Activated CD8-positive, alpha-beta T cell treated with anti-CD3 and anti-CD28 coated beads, Interleukin-2, amount 10 ng/mL, durations not matched to agents 7 days and 5 days (primary cell): ENCODE data around the gene APPBP2. TPM values are rescaled to one million over a fixed set of nuclear protein-coding genes. Genes with fewer than 3 reads are reported as not detected.
A peak's percentile ranks its signal among the peaks of the same experiment; 100 is the strongest.
"Not testable (repeated sequence)": the region's sequence is repeated elsewhere in the genome, so short reads cannot be mapped to it uniquely, and the experiment has no call there.

ENCODE experiments used
- ATAC-seq: fragments of 150-1000 bp; cut with Tn5 transposase; one replicate; pipeline ENCODE4 v1.10.0; 2021; ENCODE audit warnings: moderate library complexity
- CTCF ChIA-PET: fragments of 350-600 bp; sonication (Branson Sonifier 250); formaldehyde crosslinking; loops from one replicate; lab custom pipeline; 2021; ENCODE audit warnings: antibody characterized with exemption; lab: Charles Lee
- POLR2A ChIA-PET: fragments of 350-600 bp; sonication (Branson Sonifier 250); formaldehyde crosslinking; loops from one replicate; lab custom pipeline; 2021; ENCODE audit warnings: antibody characterized with exemption; lab: Charles Lee
- DNase-seq: peaks from one replicate; pipeline ENCODE4 v3.0.0-alpha.2; 2020
- H3K27ac Mint-ChIP-seq: one replicate; pipeline ENCODE4 v1.8.0; 2021; ENCODE audit warnings: mild to moderate bottlenecking, mixed read lengths
- H3K27me3 Mint-ChIP-seq: one replicate; pipeline ENCODE4 v1.8.0; 2021; ENCODE audit warnings: low read depth, mixed read lengths
- H3K36me3 Mint-ChIP-seq: one replicate; pipeline ENCODE4 v1.8.0; 2021; ENCODE audit warnings: low read depth, mixed read lengths
- H3K4me1 Mint-ChIP-seq: one replicate; pipeline ENCODE4 v1.8.0; 2021; ENCODE audit warnings: low read depth, mixed read lengths
- H3K4me3 Mint-ChIP-seq: one replicate; pipeline ENCODE4 v1.8.0; 2021; ENCODE audit warnings: mild to moderate bottlenecking, mixed read lengths
- H3K9me3 Mint-ChIP-seq: one replicate; pipeline ENCODE4 v1.8.0; 2022; ENCODE audit warnings: mixed read lengths; ENCODE audit not compliant: insufficient read depth
- total RNA-seq, 2 experiments: library from RNA; stranded (reverse); gene quantifications; one replicate each; pipeline ENCODE4 v1.2.3, GENCODE V29; 2021

APPBP2 gene
- total RNA-seq, 2 experiments from 2014 or later = 25.9 to 27.2 TPM

DNA sequence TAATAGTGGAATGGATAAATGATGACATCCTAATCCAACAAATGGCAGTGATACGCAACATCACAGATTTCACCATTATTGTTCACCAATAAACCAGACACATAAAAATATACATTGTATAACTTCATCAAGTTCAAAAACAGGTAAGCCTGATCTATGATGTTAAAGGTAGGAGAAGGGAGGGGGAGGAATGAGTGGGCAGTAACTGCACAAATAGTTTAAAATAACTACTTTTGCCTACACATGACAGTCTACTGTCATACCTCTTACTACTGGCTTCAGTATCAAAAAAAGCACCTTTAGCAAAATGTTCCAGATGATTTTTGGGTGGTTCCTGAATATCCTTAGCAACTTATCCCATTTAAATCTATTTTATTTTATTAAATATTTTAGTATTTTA, 75.0 kb downstream of the APPBP2 start:
- no peaks in the 10 kb centered on the region for H3K4me1 Mint-ChIP-seq
- CTCF ChIA-PET = no interaction called here
- peaks cover 26% of the 10 kb centered on the region for H3K36me3 Mint-ChIP-seq
- no peaks in the 10 kb centered on the region for H3K9me3 Mint-ChIP-seq
- H3K4me3 Mint-ChIP-seq = no peak overlapping the region
- POLR2A ChIA-PET = no interaction called here
- H3K27me3 Mint-ChIP-seq = no peaks in the 10 kb centered on the region
- DNase-seq (no peak), ATAC-seq (no peak)
- no peak overlapping the region for H3K27ac Mint-ChIP-seq

DNA sequence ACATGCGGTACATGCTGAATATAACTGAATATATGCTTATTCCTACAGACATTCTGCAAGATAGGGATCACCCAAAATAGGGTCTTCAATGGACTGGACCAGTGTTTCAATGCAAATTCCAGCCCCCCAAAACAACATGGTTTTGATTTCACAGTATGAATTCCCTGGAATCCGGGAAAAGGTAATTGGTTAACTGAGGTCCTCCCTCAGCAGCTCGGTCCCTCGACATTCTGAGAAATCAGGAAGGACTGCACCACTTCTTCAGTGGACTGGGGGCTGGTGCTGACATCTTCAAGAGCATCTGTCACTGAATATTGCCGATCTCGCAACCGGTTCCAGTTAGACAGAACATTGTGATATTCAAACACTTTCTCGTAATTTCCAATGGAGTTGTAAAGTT, 78.7 kb downstream of the APPBP2 start:
- ATAC-seq (no peak), DNase-seq (no peak)
- H3K9me3 Mint-ChIP-seq = no peaks in the 10 kb centered on the region
- no peak overlapping the region for H3K4me3 Mint-ChIP-seq
- peaks cover 18% of the 10 kb centered on the region for H3K36me3 Mint-ChIP-seq
- POLR2A ChIA-PET = no interaction called here
- CTCF ChIA-PET = no interaction called here
- no peaks in the 10 kb centered on the region for H3K4me1 Mint-ChIP-seq
- H3K27me3 Mint-ChIP-seq = no peaks in the 10 kb centered on the region
- no peak overlapping the region for H3K27ac Mint-ChIP-seq

DNA sequence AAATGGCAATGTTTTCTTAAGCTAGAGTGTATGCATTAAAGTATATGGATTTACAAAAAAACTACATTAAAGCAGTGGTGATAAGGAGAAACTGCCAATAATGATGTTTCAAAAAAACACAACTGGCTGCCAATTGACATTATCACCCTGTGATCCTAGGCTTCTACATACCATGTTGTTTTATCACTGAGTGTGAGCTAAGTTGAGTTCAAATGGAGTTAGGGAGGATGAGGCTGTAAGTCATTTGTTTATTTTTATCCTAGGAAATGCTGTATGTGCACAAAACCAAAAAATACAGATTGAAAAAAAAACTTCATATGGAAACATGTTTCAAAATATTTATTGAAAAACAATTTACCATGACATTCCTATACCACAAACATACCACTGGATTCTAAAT, 80.9 kb downstream of the APPBP2 start:
- no peaks in the 10 kb centered on the region for H3K4me1 Mint-ChIP-seq
- no peak overlapping the region for H3K4me3 Mint-ChIP-seq
- ATAC-seq (no peak), DNase-seq (no peak)
- ChIA-PET POLR2A (no interaction called here), CTCF (interaction anchor here (1.0 to 1.1 kb wide), 2 partner anchors 194 to 276 kb away, joined by 3 to 5 read pairs; no protein-coding TSS in a partner anchor)
- no peaks in the 10 kb centered on the region for H3K27me3 Mint-ChIP-seq
- peaks cover 14% of the 10 kb centered on the region for H3K36me3 Mint-ChIP-seq
- H3K9me3 Mint-ChIP-seq = no peaks in the 10 kb centered on the region
- no peak overlapping the region for H3K27ac Mint-ChIP-seq

DNA sequence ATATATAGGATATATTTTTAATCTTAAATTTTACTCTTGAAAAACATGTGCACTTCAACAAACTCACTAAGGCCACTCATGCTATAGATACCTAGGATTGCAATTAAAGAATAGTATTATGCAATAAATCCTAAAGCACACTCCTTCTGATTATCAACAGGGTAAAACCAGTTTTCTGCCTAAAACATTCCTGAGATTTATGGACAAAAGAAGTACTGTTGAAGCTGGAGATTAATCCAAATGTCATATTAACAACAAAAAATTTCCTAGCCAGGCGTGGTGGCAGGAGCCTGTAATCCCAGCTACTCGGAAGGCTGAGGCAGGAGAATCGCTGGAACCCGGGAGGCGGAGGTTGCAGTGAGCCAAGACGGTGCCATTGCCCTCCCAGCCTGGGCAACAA, 82.3 kb downstream of the APPBP2 start:
- Mint-ChIP-seq H3K27ac (no peak overlapping the region), H3K9me3 (no peaks in the 10 kb centered on the region), H3K27me3 (no peaks in the 10 kb centered on the region), H3K4me3 (no peak overlapping the region), H3K36me3 (peaks cover 10% of the 10 kb centered on the region), H3K4me1 (no peaks in the 10 kb centered on the region)
- DNase-seq = no peak
- ATAC-seq = no peak
- ChIA-PET CTCF (no interaction called here), POLR2A (no interaction called here)

DNA sequence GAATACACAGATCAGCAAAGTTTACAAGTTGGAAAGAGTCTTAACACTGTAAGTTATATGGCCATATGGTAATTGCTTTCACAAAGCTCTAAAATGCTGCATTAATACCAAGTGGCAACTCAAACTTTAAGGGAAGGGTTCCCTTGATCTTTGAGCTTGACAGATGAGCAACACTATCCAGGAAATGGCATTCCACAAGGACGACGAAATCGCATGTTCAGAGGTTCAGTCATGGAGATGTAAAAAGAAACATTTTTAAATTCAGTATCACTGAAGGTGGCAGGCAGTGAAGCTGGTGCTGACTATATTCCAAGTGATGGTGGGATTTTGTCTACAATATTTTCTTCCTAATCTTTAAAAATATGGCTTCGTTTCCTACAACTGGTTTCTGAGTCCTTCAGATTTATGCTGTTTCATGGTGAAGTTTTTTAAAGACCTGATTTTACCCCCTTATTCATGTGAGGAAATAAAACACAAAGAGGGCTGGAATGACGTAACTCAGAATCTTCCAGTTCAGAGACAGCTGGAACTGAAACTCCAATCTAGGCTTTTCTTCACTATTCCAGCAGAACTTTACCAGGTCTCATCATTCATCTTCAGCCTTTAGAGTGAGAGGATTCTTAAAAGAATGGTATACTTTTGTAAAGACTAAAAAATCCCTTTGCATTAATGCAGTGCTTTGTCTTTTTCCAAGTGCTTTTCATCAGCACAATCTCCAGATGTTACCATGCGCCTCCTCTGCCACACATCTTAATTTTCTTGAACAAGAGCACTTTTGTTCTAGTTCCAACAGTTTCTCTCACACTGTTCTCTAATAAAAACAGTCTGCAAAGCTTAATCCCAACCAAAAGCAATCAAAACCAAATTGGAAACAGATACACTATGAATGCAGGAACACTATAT, 83.5 kb downstream of the APPBP2 start:
- Mint-ChIP-seq H3K4me3 (no peak overlapping the region), H3K36me3 (peaks cover 5% of the 10 kb centered on the region), H3K9me3 (no peaks in the 10 kb centered on the region), H3K27me3 (no peaks in the 10 kb centered on the region), H3K4me1 (no peaks in the 10 kb centered on the region), H3K27ac (no peak overlapping the region)
- POLR2A ChIA-PET = no interaction called here
- CTCF ChIA-PET = interaction anchor here (1.4 kb wide), 1 partner anchor 232 kb away, joined by 3 read pairs; no protein-coding TSS in a partner anchor
- no peak for DNase-seq
- ATAC-seq = no peak

DNA sequence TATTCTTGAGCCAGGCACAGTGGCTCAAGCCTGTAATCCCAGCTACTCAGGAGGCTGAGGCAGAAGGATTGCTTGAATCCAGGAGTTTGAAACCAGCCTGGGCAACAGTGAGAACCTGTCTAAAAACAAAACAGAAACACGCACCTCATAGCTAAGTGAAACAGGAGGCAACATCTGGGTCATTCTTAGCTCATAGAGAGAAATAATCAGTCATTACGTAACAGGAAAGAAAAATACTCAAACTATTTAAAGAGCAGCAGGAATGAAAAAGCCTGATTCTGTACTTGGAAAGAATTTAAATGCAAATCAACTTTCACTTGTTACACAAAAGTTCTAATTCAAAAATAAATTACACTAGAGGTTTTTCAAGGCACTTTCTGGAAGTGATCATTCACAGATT, 86.5 kb downstream of the APPBP2 start:
- POLR2A ChIA-PET = no interaction called here
- Mint-ChIP-seq H3K36me3 (no peaks in the 10 kb centered on the region), H3K27me3 (no peaks in the 10 kb centered on the region), H3K4me1 (no peaks in the 10 kb centered on the region), H3K27ac (no peak overlapping the region), H3K4me3 (no peak overlapping the region), H3K9me3 (no peaks in the 10 kb centered on the region)
- CTCF ChIA-PET = interaction anchor here (0.8 kb wide), 1 partner anchor 21 kb away, joined by 3 read pairs; no protein-coding TSS in a partner anchor
- DNase-seq (no peak), ATAC-seq (no peak)

DNA sequence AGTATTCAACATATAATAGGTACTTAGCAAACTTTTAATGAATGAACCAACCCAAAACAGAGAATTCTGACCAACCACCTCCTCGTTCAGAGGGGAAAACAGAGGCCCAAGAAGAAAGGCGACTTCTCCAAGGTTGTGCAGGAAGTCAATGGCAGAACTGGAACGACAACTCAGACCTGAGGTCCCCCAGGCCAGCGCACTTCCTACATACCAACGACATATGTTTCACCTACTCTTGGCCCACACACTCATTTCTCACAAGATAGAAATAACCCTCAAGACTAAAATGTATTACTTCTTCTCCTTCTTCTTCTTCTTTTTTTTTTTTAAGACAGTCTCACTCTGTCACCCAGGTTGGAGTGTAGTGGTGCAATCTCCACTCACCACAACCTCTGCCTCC, 89.4 kb downstream of the APPBP2 start:
- DNase-seq (no peak), ATAC-seq (no peak)
- H3K9me3 Mint-ChIP-seq = no peaks in the 10 kb centered on the region
- no peaks in the 10 kb centered on the region for H3K4me1 Mint-ChIP-seq
- ChIA-PET CTCF (no interaction called here), POLR2A (no interaction called here)
- H3K27me3 Mint-ChIP-seq = no peaks in the 10 kb centered on the region
- no peak overlapping the region for H3K4me3 Mint-ChIP-seq
- no peak overlapping the region for H3K27ac Mint-ChIP-seq
- no peaks in the 10 kb centered on the region for H3K36me3 Mint-ChIP-seq

DNA sequence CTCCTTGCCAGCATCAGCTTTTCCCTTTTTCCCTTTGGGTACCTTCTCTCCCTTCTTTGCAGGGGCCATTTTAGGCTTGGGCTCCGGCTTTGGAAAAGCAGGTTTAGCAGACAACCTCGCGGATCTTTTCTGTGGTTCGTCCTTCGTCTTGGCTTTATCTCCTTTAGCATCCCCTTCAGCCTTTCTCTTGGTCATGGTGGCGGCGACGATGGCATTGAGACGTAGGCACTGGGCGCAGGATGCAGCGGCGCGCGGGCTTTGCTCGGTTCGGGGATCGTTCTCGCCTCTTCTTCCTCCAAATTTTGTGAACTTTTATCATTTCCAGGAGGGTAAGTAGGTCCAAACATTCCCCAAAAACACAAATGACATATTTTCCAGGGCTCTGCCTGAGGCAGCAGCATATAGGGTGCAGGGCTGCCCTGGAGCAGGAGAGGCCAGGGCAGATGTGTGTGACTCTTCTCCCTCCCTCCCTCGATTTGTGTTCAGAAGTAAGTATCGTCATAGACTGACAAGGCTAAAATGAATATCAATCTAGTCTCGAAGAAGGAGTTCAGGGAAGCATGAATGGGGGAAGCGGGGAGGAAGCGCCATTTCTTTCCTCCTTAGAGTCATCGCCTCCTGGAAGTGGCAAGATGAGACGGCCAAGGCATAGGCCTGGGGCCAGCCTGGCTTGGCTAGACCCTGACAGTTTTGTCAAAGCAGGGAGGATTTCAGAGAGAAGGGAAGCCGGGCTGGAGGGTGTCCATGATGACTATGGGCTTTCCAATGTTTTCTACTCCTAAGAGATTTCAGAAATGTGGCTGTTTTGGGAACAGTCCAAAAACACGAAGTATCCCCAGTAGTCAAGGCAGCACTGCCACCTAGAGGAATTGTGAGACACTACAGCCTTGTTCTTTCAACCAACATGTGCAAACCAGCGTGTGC, 90.5 kb downstream of the APPBP2 start:
- no peaks in the 10 kb centered on the region for H3K4me1 Mint-ChIP-seq
- no peaks in the 10 kb centered on the region for H3K36me3 Mint-ChIP-seq
- ChIA-PET POLR2A (no interaction called here), CTCF (interaction anchor here (1.6 kb wide), 1 partner anchor 293 kb away, joined by 7 read pairs; no protein-coding TSS in a partner anchor)
- no peaks in the 10 kb centered on the region for H3K27me3 Mint-ChIP-seq
- DNase-seq = peak; percentile 70
- peak; percentile 61 for ATAC-seq
- no peaks in the 10 kb centered on the region for H3K9me3 Mint-ChIP-seq
- no peak overlapping the region for H3K4me3 Mint-ChIP-seq
- H3K27ac Mint-ChIP-seq = no peak overlapping the region

DNA sequence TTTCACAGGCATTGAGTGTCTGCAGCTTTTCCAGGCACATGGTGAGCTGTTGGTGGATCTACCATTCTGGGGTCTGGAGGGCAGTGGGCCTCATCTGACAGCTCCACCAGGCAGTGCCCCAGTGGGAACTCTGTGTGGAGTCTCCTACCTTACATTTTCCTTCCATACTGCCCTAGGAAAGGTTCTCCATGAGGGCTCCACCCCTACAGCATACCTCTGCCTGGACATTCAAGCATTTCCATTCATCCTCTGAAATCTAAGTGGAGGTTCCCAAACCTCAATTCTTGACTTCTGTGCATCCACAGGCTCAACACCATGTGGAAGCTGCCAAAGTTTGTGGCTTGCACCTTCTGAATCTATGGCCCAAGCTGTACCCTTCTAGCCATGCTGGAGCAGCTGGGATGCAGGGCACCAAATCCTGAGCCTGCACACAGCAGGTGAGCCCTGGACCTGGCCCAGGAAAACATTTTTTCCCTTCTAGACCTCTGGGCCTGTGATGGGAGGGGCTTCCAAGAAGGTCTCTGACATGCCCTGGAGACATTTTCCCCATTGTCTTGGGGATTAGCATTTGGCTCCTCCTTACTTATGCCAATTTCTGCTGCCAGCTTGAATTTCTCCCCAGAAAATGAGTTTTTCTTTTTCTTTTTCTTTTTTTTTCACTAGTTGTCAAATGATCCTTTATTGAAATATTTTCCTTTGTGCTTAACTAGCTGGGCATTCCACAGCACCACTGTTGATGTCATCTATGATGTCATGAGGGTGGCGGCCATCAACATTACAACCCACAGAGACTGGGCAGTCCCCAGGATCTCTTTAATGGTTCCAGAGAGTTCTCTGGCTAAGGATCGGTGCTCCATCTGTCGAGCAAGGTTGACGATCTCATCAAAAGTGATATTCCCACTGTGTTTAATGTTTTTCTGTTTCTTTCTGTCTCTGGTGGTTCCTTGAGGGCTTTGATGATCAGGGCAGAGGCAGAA, 92.7 kb downstream of the APPBP2 start:
- H3K4me1 Mint-ChIP-seq, H3K36me3 Mint-ChIP-seq, ATAC-seq, H3K27me3 Mint-ChIP-seq, H3K27ac Mint-ChIP-seq, H3K4me3 Mint-ChIP-seq, POLR2A ChIA-PET, H3K9me3 Mint-ChIP-seq, DNase-seq: not testable (repeated sequence)
- CTCF ChIA-PET = interaction anchor here (0.9 kb wide), 1 partner anchor 12 kb away, joined by 3 read pairs; no protein-coding TSS in a partner anchor

DNA sequence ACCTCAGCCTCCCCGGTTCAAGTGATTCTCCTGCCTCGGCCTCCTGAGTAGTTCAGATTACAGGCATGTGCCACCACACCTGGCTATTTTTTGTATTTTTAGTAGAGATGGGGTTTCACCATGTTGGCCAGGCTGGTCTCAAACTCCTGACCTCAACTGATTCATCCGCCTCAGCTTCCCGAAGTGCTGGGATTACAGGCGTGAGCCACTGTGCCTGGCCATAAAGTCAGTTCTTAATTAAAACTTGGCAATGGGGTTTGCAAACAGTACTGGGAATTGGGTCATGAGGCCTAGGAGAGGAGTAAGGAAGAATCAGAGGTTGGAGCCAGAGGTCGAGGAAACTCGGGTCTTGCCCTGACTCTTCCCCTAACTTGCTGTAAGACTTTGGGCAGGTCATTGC, 95.5 kb downstream of the APPBP2 start:
- H3K27me3 Mint-ChIP-seq, H3K4me3 Mint-ChIP-seq, ATAC-seq, H3K27ac Mint-ChIP-seq, H3K9me3 Mint-ChIP-seq, H3K4me1 Mint-ChIP-seq, DNase-seq, H3K36me3 Mint-ChIP-seq: not testable (repeated sequence)
- ChIA-PET POLR2A (interaction anchor here (0.9 kb wide), 1 partner anchor 25 kb away, joined by 3 read pairs; no protein-coding TSS in a partner anchor), CTCF (interaction anchor here (1.5 kb wide), 1 partner anchor 289 kb away, joined by 3 read pairs; no protein-coding TSS in a partner anchor)

DNA sequence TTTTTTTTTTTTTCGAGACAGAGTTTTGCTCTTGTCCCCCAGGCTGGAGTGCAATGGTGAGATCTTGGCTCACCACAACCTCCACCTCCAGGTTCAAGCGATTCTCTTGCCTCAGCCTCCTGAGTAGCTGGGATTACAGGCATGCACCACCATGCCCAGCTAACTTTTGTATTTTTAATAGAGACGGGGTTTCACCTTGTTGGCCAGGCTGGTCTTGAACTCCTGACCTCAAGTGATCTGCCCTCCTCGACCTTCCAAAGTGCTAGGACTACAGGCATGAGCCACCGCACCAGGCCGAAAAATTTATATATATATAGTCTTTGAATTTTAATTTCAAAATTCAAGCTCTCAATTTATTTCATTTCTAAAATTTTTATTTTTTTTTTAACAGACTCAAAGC, 97.6 kb downstream of the APPBP2 start:
- H3K27me3 Mint-ChIP-seq, POLR2A ChIA-PET, DNase-seq, H3K4me1 Mint-ChIP-seq, H3K36me3 Mint-ChIP-seq, H3K4me3 Mint-ChIP-seq, H3K27ac Mint-ChIP-seq, H3K9me3 Mint-ChIP-seq, ATAC-seq, CTCF ChIA-PET: not testable (repeated sequence)
